ENCODE results near the gene GID4.

DNA sequence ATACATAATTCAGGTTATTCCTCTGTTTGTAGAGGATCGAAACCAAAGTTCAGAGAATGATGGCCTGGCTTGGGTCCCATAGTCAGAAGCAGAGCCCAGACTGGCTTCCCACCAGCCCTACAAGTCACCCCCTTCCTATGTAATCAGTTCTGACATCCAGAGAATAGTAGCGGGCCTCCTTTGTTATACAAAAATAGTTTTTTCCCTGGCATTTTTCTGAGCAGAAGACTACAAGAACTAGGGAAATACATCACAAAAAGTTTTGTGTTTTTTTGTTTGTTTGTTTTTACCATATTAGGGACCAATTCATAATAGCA is 19.4 kb upstream of the GID4 start:
- no peak for TF ChIP-seq POLR2A (IDR thresholded peaks at IDR 0.05)
- TF ChIP-seq, protein P1, sequence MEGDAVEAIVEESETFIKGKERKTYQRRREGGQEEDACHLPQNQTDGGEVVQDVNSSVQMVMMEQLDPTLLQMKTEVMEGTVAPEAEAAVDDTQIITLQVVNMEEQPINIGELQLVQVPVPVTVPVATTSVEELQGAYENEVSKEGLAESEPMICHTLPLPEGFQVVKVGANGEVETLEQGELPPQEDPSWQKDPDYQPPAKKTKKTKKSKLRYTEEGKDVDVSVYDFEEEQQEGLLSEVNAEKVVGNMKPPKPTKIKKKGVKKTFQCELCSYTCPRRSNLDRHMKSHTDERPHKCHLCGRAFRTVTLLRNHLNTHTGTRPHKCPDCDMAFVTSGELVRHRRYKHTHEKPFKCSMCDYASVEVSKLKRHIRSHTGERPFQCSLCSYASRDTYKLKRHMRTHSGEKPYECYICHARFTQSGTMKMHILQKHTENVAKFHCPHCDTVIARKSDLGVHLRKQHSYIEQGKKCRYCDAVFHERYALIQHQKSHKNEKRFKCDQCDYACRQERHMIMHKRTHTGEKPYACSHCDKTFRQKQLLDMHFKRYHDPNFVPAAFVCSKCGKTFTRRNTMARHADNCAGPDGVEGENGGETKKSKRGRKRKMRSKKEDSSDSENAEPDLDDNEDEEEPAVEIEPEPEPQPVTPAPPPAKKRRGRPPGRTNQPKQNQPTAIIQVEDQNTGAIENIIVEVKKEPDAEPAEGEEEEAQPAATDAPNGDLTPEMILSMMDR (IDR thresholded peaks at IDR 0.05): no peak
